HG02798 (cell line): Measurements from ENCODE around the gene RNASE11.
"Not testable (repeated sequence)": the region's sequence is repeated elsewhere in the genome, so short reads cannot be mapped to it uniquely, and the experiment has no call there.

ENCODE experiments used
- ATAC-seq: cut with Tn5 transposase; IDR thresholded peaks from one replicate; pipeline ENCODE4 v1.9.1; 2021; ENCODE audit warnings: mild to moderate bottlenecking; ENCODE audit not compliant: unreplicated experiment, poor library complexity

Gene RNASE11

GRCh38 chr14:20583908-20584307 lies 3.9 kb downstream of the RNASE11 start:
- no peak for ATAC-seq

GRCh38 chr14:20583142-20583541 lies 4.7 kb downstream of the RNASE11 start:
- no peak for ATAC-seq

GRCh38 chr14:20580242-20580641 lies 7.6 kb downstream of the RNASE11 start:
- no peak for ATAC-seq

- no peak for ATAC-seq
These were observed 8.9 kb downstream of the RNASE11 start for GRCh38 chr14:20578784-20579502.

GRCh38 chr14:20578325-20578724 lies 9.5 kb downstream of the RNASE11 start:
- no peak for ATAC-seq

GRCh38 chr14:20572382-20572990 lies 15.3 kb downstream of the RNASE11 start:
- ATAC-seq: not testable (repeated sequence)

GRCh38 chr14:20570720-20571119 lies 17.1 kb downstream of the RNASE11 start:
- not testable (repeated sequence) for ATAC-seq

- ATAC-seq: not testable (repeated sequence)
These were observed 17.9 kb downstream of the RNASE11 start for GRCh38 chr14:20569865-20570264.

GRCh38 chr14:20569066-20569465 lies 18.7 kb downstream of the RNASE11 start:
- no peak for ATAC-seq

GRCh38 chr14:20568393-20568792 lies 19.4 kb downstream of the RNASE11 start:
- no peak for ATAC-seq

GRCh38 chr14:20567199-20567598 lies 20.6 kb downstream of the RNASE11 start:
- ATAC-seq: not testable (repeated sequence)

- no peak for ATAC-seq
These were observed 23.3 kb downstream of the RNASE11 start for GRCh38 chr14:20564501-20564997.

- no peak for ATAC-seq
These were observed 23.8 kb downstream of the RNASE11 start for GRCh38 chr14:20563971-20564370.

GRCh38 chr14:20560961-20561360 lies 26.8 kb downstream of the RNASE11 start, which contains the start of gene RNASE9:
RNASE9 (minus strand) TSS chr14:20561047.
- ATAC-seq: no peak

- ATAC-seq: no peak
These were observed 28.3 kb downstream of the RNASE11 start for GRCh38 chr14:20559461-20559904.

GRCh38 chr14:20557212-20557542 lies 30.6 kb downstream of the RNASE11 start:
- no peak for ATAC-seq

- no peak for ATAC-seq
These were observed 31.1 kb downstream of the RNASE11 start for GRCh38 chr14:20556500-20557211.

GRCh38 chr14:20555845-20556244 lies 32.0 kb downstream of the RNASE11 start:
- no peak for ATAC-seq

GRCh38 chr14:20553024-20553423 lies 34.8 kb downstream of the RNASE11 start:
- ATAC-seq: no peak

GRCh38 chr14:20551606-20552005 lies 36.2 kb downstream of the RNASE11 start:
- ATAC-seq: no peak

GRCh38 chr14:20550926-20551325 lies 36.9 kb downstream of the RNASE11 start:
- ATAC-seq: no peak
